GM18511 (cell line): Measurements from ENCODE around the gene CASK.

ENCODE experiments used
- ATAC-seq: cut with Tn5 transposase; IDR thresholded peaks from one replicate; pipeline ENCODE4 v1.9.1; 2021; ENCODE audit warnings: mild to moderate bottlenecking, moderate library complexity; ENCODE audit not compliant: unreplicated experiment

The CASK gene

DNA sequence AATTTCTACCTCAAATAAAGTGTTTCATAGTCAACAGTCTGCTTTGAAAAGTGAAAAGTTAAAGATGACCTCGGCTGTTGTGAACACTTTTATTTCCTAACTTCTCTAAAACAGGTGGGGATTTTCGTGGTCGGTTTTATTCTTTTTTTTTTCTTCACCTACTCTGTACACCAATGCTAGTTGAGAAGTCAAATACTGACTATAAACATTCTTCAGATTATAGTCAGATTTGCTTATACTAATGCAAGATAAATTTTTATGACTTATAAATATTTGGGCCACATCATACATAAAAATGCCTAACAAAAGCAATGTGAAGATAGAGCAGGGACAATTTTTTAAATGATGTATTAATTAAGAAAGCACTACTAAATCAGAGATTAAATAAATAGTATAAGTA is 332.7 kb downstream of the CASK start:
- ATAC-seq, result no peak

- ATAC-seq, result no peak
Measured at GRCh38 chrX:41589634-41590270, 333.6 kb downstream of the CASK start.

- ATAC-seq, result no peak
Measured at GRCh38 chrX:41588271-41588670, 335.1 kb downstream of the CASK start.

DNA sequence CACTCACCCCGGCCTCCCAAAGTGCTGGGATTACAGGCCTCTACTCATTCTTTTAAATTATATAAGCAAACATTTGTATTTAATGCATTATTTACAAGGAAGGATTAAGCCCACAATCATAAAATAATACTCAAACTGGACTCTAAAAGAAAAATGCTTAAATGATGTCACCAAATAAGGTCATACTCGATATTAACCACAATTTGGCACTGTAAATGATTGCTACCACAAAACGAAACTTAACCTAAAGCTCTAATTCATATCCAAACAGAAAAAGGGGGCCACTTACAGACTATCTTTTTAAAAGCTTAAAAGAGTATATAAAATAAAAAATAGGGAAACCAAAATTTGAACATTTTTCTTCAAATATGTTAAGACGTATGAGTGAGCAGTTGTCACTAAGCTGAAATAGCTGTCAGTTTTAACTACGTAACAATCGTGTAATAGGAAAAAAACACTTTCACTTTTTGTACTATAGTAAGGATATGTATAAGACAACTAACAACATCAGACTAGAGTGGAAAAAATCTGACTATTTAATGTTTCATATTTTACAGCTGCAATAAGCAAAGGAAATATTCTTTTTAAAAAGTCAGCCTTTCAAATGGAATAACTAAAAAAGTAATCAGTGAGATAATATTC is 342.8 kb downstream of the CASK start:
- ATAC-seq, result no peak

GRCh38 chrX:41563876-41564275 is 359.5 kb downstream of the CASK start:
- ATAC-seq, result no peak

DNA sequence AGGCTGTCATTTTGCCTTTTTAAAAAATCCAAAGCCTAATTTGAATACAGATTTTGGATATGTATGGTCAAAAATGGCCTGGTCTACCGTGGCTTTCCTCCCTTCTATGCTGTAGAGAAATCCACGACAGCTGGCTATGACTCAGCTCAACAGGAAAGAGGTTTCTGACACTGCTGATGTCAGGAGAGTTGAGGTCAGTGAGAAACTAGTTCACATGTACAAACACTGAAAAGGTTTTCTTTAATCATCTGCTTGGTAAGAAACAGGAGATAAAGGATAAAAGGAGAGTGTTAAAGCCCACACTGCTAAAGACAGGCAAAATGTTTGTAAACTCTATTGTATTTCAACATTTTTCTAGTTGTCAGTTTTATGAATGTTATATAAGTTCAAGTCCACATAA is 362.3 kb downstream of the CASK start:
- ATAC-seq, result peak; percentile 98

GRCh38 chrX:41559235-41560052 is 363.9 kb downstream of the CASK start:
- ATAC-seq, result no peak

- ATAC-seq, result no peak
Measured at GRCh38 chrX:41558531-41558930, 364.8 kb downstream of the CASK start.

- ATAC-seq, result no peak
Measured at GRCh38 chrX:41556958-41557357, 366.4 kb downstream of the CASK start.

GRCh38 chrX:41553688-41554087 is 369.7 kb downstream of the CASK start:
- no peak for ATAC-seq

- ATAC-seq, result no peak
Measured at GRCh38 chrX:41548411-41548810, 374.9 kb downstream of the CASK start.

GRCh38 chrX:41543668-41544067 is 379.7 kb downstream of the CASK start:
- ATAC-seq, result no peak

DNA sequence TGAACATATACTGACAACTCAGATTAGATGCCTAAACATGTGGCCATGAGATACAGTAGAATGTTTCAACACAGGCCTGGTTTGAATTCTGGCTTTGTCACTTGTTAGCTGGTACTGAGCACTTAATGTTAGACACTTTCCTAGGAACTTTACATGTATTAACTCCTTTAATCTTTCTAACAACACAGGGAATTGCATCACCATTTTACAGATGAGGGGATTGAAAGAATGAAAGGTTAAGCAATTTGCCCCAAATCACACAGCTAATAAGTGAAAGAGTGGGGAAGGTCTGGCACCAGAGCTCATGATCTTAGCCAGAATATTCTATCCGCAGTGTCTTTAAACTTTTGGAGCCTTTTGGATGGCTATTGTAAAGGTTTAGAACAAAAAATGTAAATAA is 380.3 kb downstream of the CASK start:
- ATAC-seq, result no peak

GRCh38 chrX:41542536-41542935 is 380.8 kb downstream of the CASK start:
- ATAC-seq, result no peak

DNA sequence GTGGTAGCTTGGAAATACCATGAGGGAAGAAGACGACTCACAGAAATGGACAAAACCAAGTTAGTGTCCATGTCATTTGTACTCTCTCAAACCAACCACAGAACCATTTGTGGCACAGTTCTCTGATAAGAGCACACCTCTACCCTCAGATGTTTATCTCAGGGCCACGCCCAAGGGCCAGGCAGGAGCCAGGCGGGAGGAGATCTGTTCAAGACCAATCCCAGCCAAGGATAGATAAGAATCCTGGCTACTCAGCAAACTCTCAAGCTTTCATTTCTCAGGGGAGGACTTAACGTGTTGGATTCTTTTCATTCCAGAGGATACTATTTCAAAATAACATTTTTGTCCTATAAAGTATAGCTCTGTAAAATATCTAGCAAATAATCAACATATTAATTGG is 381.2 kb downstream of the CASK start:
- no peak for ATAC-seq

- ATAC-seq, result no peak
Measured at GRCh38 chrX:41541386-41541785, 382.0 kb downstream of the CASK start.

DNA sequence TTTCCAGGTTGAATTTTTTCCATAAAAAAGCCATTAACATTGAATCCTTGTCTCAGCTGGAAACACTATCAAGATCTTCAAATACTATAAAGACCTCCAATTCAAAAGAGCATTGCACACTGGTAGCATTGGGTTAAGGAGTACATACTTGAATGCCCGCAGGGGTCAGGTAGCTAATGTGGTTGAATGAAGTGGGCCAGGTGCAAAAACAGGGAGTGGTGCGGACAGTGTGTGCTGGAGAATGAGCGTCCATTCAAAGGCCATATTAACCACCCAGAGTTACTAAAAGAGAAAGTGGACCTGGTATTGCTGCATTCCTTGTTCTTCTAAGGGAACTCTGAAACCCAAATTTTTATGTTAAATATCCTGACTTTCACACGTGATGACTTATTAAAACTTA is 384.6 kb downstream of the CASK start:
- no peak for ATAC-seq

DNA sequence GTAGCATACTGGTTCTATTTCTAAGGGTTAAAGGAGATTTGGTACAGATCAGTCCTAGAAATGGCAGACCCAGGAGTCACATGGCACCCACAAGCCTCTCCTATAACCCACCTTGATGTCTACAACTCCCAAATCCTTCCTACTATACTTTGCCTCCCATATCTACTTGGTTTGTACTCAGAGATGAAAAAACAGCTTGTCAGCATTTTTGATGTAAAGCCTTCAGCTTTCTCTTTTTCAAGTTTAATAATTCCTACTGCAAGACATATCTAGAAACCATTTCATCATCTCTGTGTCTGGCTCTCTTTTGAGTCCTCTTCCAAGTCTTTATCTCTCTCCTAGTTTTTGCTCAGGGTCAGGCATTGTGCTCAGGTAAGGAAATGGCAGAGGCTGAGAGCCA is 393.3 kb downstream of the CASK start:
- no peak for ATAC-seq

GRCh38 chrX:41529221-41529620 is 394.1 kb downstream of the CASK start:
- ATAC-seq, result no peak

DNA sequence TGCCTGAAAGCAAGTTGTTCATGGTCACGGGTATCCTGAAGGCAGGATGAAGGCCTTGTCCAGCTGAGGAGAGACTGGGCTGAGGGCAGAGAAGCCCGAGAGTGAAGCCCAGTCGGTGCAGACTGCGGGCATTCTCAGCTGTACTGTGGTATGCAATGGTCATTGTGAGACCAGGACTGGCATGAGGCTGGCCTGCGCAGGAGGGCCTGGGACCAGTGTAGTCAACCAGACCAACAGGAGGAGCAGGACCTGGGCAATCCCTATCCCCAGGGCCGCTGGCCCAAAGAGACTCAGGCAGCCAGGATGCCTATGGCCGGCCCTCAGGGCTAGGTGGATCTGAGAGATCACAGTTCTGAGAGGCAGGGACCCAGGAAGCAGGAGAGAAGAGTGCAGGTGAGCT is 394.6 kb downstream of the CASK start:
- ATAC-seq, result no peak

GRCh38 chrX:41526925-41527324 is 396.4 kb downstream of the CASK start:
- ATAC-seq, result peak; percentile 72

- ATAC-seq, result no peak
Measured at GRCh38 chrX:41526271-41526670, 397.1 kb downstream of the CASK start.
